Effector memory CD4-positive, alpha-beta T cell (primary cell): ENCODE measurements around the gene ABCA4.

Experiments used
- DNase-seq, 3 donors: peaks; one replicate each; pipeline ENCODE4 v3.0.0-alpha.2; 2020
- H3K27ac ChIP-seq: 2 replicates; pipeline ENCODE4 v1.7.0; 2013; ENCODE audit warnings: mild to moderate bottlenecking, low read length, moderate library complexity; ENCODE audit not compliant: insufficient read depth, poor library complexity, severe bottlenecking
- H3K27me3 ChIP-seq: replicated peaks from 2 replicates; pipeline ENCODE4 v1.7.0; 2013; ENCODE audit warnings: mild to moderate bottlenecking, low read length; ENCODE audit not compliant: insufficient read depth, control insufficient read depth, poor library complexity, severe bottlenecking
- H3K36me3 ChIP-seq: 2 replicates; pipeline ENCODE4 v1.7.0; 2013; ENCODE audit warnings: mild to moderate bottlenecking, low read length, moderate library complexity; ENCODE audit not compliant: control insufficient read depth, insufficient read depth
- H3K4me1 ChIP-seq: 2 replicates; pipeline ENCODE4 v1.7.0; 2013; ENCODE audit warnings: low read length, mild to moderate bottlenecking; ENCODE audit not compliant: control insufficient read depth, insufficient read depth, poor library complexity, severe bottlenecking
- H3K4me3 ChIP-seq: 2 replicates; pipeline ENCODE4 v1.7.0; 2013; ENCODE audit warnings: low read length, low read depth, mild to moderate bottlenecking; ENCODE audit not compliant: insufficient read depth, poor library complexity, severe bottlenecking
- H3K9me3 ChIP-seq: 2 replicates; pipeline ENCODE4 v1.7.0; 2013; ENCODE audit warnings: mild to moderate bottlenecking, low read length, moderate library complexity; ENCODE audit not compliant: control insufficient read depth

Gene ABCA4

DNA sequence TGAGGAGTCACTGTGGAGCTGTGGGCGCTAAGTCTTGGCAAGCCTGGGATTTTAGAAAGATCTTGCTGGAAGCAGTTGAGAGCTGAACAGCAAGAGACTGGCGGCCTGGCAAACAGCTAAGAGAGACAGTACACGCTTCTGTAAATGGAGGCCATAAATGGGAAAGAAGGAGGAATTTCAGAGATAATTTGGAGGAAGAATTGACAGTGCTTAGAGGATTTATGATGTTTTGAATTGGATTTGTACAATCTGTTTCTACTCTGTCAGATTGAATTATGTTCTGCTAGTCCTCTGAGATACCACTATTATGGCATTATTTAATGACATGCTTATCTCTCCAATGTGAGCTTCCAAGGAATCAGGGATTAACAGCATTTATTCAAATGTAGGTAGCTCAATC lies 50.1 kb downstream of the ABCA4 start:
- H3K27me3 ChIP-seq, result peaks cover 3% of the 10 kb centered on the region
- no peak for DNase-seq
- H3K9me3 ChIP-seq, result no peaks in the 10 kb centered on the region
- no peaks in the 10 kb centered on the region for H3K36me3 ChIP-seq
- H3K27ac ChIP-seq, result no peak overlapping the region
- H3K4me3 ChIP-seq, result no peak overlapping the region
- H3K4me1 ChIP-seq, result no peaks in the 10 kb centered on the region

DNA sequence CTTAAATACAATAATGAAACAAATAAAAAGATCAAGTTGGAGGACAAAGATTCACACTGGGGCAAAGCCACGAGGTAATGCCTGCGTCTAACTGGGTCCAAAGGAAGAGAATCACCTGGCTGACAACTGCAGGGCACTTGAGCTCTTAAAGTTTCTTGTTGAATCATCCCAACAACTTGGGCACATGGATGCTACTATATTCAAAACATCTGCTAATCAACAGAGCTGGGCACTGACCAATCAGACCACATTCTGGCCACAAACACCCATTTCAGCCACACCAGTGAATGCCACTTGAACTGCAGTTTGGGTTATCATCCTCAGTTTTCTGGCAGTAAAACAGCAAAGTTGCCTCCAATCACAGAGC lies 51.0 kb downstream of the ABCA4 start:
- no peak overlapping the region for H3K4me3 ChIP-seq
- no peaks in the 10 kb centered on the region for H3K4me1 ChIP-seq
- peaks cover 3% of the 10 kb centered on the region for H3K27me3 ChIP-seq
- no peak for DNase-seq
- H3K36me3 ChIP-seq, result no peaks in the 10 kb centered on the region
- H3K9me3 ChIP-seq, result no peaks in the 10 kb centered on the region
- H3K27ac ChIP-seq, result no peak overlapping the region

- no peak for DNase-seq
- Histone ChIP-seq H3K27me3 (peaks cover 3% of the 10 kb centered on the region), H3K4me1 (no peaks in the 10 kb centered on the region), H3K27ac (no peak overlapping the region), H3K36me3 (no peaks in the 10 kb centered on the region), H3K9me3 (no peaks in the 10 kb centered on the region), H3K4me3 (no peak overlapping the region)
Measured at GRCh38 chr1:94068999-94069918, 51.7 kb downstream of the ABCA4 start.

DNA sequence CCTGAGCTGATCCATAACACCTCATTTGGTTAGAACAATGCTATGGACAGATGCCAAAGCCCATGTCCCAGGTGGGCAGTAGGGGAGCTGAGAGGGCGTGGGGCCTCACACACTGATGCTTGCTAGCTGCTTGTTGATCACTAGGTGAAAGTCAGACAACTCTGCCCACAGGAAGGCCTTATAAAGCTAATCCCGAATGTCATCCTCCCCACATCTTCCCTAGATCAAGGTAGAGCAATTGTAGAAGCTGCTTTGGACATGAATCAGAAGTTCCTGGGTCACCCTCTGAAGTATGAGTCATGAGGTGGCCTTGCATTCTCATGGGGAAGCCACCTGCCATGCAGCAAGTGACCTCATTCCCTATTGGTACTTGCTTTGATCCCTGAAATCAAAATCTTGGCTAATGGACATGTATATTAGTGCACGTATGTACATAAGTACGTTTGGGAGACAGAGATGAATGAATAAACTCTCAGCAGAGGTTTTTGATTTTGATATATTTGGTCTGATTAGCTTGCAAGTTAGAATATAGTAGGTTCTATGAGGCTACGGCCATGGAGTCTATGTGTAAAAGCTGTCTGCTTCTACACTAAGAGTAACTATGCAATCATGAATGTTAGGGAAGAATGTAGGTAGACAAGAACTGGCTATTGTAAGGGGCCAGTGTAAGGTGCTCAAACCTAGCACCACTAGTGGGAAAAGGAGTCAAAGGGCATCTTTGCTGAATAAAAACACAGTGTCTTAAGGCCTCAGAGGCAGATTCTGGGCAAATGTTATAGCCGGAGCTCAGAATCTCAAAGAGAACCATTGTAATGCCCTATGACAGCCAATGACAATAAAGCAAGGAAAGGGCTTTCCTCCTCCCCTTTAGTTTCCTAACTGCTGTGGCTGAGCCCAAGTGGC lies 52.6 kb downstream of the ABCA4 start:
- H3K4me3 ChIP-seq, result no peak overlapping the region
- H3K27ac ChIP-seq, result no peak overlapping the region
- no peaks in the 10 kb centered on the region for H3K36me3 ChIP-seq
- no peaks in the 10 kb centered on the region for H3K4me1 ChIP-seq
- no peak for DNase-seq
- H3K9me3 ChIP-seq, result no peaks in the 10 kb centered on the region
- H3K27me3 ChIP-seq, result peaks cover 3% of the 10 kb centered on the region

DNA sequence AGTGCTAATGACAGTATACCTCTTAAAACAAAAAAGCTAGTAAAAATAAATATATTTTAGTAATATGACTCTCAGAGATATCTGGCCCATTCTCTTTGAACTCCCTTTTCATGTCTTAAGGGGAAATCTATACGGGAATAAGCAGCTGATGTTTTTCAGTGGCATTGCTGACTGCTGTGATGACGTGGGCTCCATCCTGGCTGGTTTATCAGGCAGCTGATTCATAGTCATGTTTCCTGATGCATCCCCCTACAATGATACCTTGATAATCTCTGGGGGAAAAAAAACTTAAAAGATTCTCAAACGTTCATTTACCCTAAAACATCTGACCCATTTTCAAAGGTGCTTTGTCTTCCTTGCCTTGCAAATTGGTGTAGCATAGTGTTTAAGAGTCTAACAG lies 53.8 kb downstream of the ABCA4 start:
- H3K27ac ChIP-seq, result no peak overlapping the region
- H3K36me3 ChIP-seq, result no peaks in the 10 kb centered on the region
- no peak overlapping the region for H3K4me3 ChIP-seq
- H3K9me3 ChIP-seq, result no peaks in the 10 kb centered on the region
- DNase-seq, result no peak
- peaks cover 3% of the 10 kb centered on the region for H3K27me3 ChIP-seq
- H3K4me1 ChIP-seq, result no peaks in the 10 kb centered on the region

GRCh38 chr1:94063379-94063778 lies 57.6 kb downstream of the ABCA4 start:
- DNase-seq, result no peak
- H3K4me1 ChIP-seq, result no peaks in the 10 kb centered on the region
- no peak overlapping the region for H3K27ac ChIP-seq

GRCh38 chr1:94061513-94062443 lies 59.2 kb downstream of the ABCA4 start:
- Histone ChIP-seq H3K4me3 (no peak overlapping the region), H3K36me3 (no peaks in the 10 kb centered on the region), H3K27ac (no peak overlapping the region), H3K9me3 (no peaks in the 10 kb centered on the region), H3K4me1 (no peaks in the 10 kb centered on the region), H3K27me3 (peaks cover 3% of the 10 kb centered on the region)
- DNase-seq, result no peak

More at GRCh38 chr1:94063379-94063778, 57.6 kb downstream of the ABCA4 start:
- Histone ChIP-seq H3K27me3 (peaks cover 3% of the 10 kb centered on the region), H3K9me3 (no peaks in the 10 kb centered on the region), H3K36me3 (no peaks in the 10 kb centered on the region), H3K4me3 (no peak overlapping the region)

DNA sequence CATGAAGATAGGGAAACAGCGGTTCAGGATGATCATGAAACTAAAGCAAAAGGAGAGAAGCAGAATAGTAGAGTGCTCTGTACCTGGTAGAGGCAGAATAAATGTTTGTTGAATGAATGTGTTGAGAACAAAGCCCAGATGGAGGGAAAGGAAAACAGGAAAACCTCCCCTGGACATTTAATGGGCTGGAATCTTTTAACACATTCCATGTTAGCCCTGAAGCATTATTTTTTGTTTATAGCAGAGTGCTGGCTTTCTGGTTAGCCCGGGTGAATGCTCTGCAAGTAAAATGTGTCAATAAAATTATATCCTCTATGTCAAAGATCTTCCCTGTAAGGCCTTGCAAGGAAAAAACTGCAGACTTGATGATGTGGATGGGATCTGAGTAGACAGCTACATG lies 60.2 kb downstream of the ABCA4 start:
- no peak for DNase-seq
- Histone ChIP-seq H3K4me3 (no peak overlapping the region), H3K27me3 (no peaks in the 10 kb centered on the region), H3K9me3 (no peaks in the 10 kb centered on the region), H3K27ac (no peak overlapping the region), H3K4me1 (no peaks in the 10 kb centered on the region), H3K36me3 (no peaks in the 10 kb centered on the region)

- Histone ChIP-seq H3K4me1 (no peaks in the 10 kb centered on the region), H3K9me3 (no peaks in the 10 kb centered on the region), H3K36me3 (no peaks in the 10 kb centered on the region), H3K4me3 (no peak overlapping the region), H3K27ac (no peak overlapping the region), H3K27me3 (no peaks in the 10 kb centered on the region)
- no peak for DNase-seq
Measured at GRCh38 chr1:94058766-94059165, 62.2 kb downstream of the ABCA4 start.
